ENCODE data around the gene TFB1M. TPM values are rescaled to one million over a fixed set of nuclear protein-coding genes. Genes with fewer than 3 reads are reported as not detected.

Gene TFB1M
- total RNA-seq, 2 donors from 2014 or later, result 24.1 to 44.1 TPM

- Mint-ChIP-seq H3K36me3 (peaks cover 17% of the 10 kb centered on the region), H3K9me3 (no peaks in the 10 kb centered on the region), H3K4me3 (no peak overlapping the region), H3K27ac (no peak overlapping the region), H3K27me3 (no peaks in the 10 kb centered on the region), H3K4me1 (ENCODE audit: low read depth in 2 of 2) (peaks cover 0 to 3% of the 10 kb centered on the region in 2 donors)
- ATAC-seq (peak; percentile 43 to 50), DNase-seq (ENCODE audit: low spot score) (no peak)
Measured at GRCh38 chr6:155306958-155307357, 7.3 kb downstream of the TFB1M start.

DNA sequence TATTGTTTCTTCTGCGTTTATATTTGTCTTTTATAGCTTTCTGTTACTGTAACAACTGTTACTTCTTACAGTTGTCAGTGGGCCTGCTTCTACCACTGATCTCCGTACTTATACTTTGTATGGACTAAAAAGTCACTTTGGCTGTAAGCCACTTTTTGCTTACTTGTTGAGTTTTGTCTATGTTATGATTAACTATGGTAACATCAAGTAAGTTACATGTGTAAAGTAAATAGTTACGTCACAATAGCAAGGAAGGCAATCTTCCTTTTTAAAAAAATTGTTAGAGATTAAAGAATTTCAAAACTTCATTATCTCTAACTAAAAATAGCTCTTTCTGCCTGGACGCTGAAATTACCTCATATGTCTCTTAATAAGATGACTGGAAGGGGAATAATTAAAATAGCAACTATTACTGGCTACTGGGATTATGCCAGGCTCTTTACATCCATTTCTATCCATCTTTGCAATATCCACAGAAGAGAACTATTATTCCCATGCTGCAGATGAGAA, 10.9 kb downstream of the TFB1M start:
- H3K4me3 Mint-ChIP-seq, result no peak overlapping the region
- ATAC-seq (no peak), DNase-seq (ENCODE audit: low spot score) (no peak)
- no peaks in the 10 kb centered on the region for H3K27me3 Mint-ChIP-seq
- peaks cover 0 to 3% of the 10 kb centered on the region in 2 donors for H3K4me1 Mint-ChIP-seq (ENCODE audit: low read depth in 2 of 2)
- H3K9me3 Mint-ChIP-seq, result no peaks in the 10 kb centered on the region
- H3K36me3 Mint-ChIP-seq, result peaks cover 7% of the 10 kb centered on the region
- H3K27ac Mint-ChIP-seq, result no peak overlapping the region

- H3K4me3 Mint-ChIP-seq, result no peak overlapping the region
- DNase-seq (ENCODE audit: low spot score), result no peak
- H3K36me3 Mint-ChIP-seq, result peaks cover 11% of the 10 kb centered on the region
- peaks cover 0 to 3% of the 10 kb centered on the region in 2 donors for H3K4me1 Mint-ChIP-seq (ENCODE audit: low read depth in 2 of 2)
- no peaks in the 10 kb centered on the region for H3K9me3 Mint-ChIP-seq
- ATAC-seq, result no peak
- no peak overlapping the region for H3K27ac Mint-ChIP-seq
- H3K27me3 Mint-ChIP-seq, result no peaks in the 10 kb centered on the region
Measured at GRCh38 chr6:155301867-155302266, 12.4 kb downstream of the TFB1M start.

GRCh38 chr6:155297669-155298068, 16.6 kb downstream of the TFB1M start:
- ATAC-seq (no peak), DNase-seq (ENCODE audit: low spot score) (no peak)
- peaks cover 0 to 3% of the 10 kb centered on the region in 2 donors for H3K4me1 Mint-ChIP-seq (ENCODE audit: low read depth in 2 of 2)
- H3K9me3 Mint-ChIP-seq, result no peaks in the 10 kb centered on the region
- no peak overlapping the region for H3K4me3 Mint-ChIP-seq
- peaks cover 15% of the 10 kb centered on the region for H3K36me3 Mint-ChIP-seq
- H3K27ac Mint-ChIP-seq, result no peak overlapping the region
- H3K27me3 Mint-ChIP-seq, result no peaks in the 10 kb centered on the region

- H3K4me1 Mint-ChIP-seq (ENCODE audit: low read depth in 2 of 2), result peaks cover 0 to 6% of the 10 kb centered on the region in 2 donors
- H3K36me3 Mint-ChIP-seq, result peaks cover 22% of the 10 kb centered on the region
- H3K27ac Mint-ChIP-seq, result peak overlapping the region in 1 of 2 donors; percentile 24
- DNase-seq (ENCODE audit: low spot score), result no peak
- ATAC-seq, result no peak
- H3K4me3 Mint-ChIP-seq, result no peak overlapping the region
- no peaks in the 10 kb centered on the region for H3K27me3 Mint-ChIP-seq
- no peaks in the 10 kb centered on the region for H3K9me3 Mint-ChIP-seq
Measured at GRCh38 chr6:155292711-155293110, 21.6 kb downstream of the TFB1M start.

- DNase-seq (ENCODE audit: low spot score) (no peak), ATAC-seq (no peak)
- Mint-ChIP-seq H3K4me1 (ENCODE audit: low read depth in 2 of 2) (peaks cover 0 to 6% of the 10 kb centered on the region in 2 donors), H3K4me3 (no peak overlapping the region), H3K27me3 (no peaks in the 10 kb centered on the region), H3K9me3 (no peaks in the 10 kb centered on the region), H3K27ac (no peak overlapping the region), H3K36me3 (peaks cover 19% of the 10 kb centered on the region)
Measured at GRCh38 chr6:155291291-155291690, 23.0 kb downstream of the TFB1M start.

DNA sequence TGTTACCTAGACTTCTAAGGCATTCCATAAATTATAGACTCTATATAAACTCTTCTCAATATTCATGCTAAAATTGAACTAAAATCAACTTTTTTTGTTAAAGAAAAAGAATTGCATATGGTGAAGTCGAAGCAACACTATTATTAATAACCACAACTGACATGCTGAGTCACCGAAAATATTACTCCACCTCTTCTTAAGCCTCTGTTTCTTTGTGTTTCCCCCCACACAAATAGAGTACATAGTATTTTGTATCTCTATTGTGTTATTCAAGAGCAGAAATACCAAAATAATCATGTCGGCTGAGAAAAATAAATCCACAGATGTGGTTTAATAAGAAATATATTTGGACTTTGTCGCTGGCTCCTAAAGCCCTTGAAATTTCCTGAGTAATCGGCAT, 23.8 kb downstream of the TFB1M start:
- no peak for ATAC-seq
- no peak for DNase-seq (ENCODE audit: low spot score)
- Mint-ChIP-seq H3K9me3 (no peaks in the 10 kb centered on the region), H3K27me3 (no peaks in the 10 kb centered on the region), H3K36me3 (peaks cover 19% of the 10 kb centered on the region), H3K4me3 (no peak overlapping the region), H3K4me1 (ENCODE audit: low read depth in 2 of 2) (peaks cover 0 to 6% of the 10 kb centered on the region in 2 donors), H3K27ac (no peak overlapping the region)

DNA sequence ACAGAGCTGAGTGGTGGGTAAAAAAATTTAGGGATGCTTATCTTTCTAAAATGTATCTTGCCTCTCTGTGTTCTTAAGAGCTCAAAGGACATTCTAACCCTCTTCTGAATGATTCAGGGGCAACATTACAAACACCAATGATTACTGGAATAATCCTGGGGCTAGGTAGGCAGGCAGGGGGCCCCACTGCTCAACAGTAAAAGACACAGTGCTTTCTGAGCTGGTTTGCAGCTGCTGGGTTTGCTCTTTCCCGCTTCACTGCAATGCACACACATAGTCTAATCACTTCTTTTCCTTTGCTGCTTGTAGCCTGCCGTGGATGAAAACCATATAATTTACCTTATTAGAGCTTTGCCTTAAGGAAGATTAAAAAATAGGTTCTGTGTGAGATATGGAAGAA, 26.5 kb downstream of the TFB1M start:
- Mint-ChIP-seq H3K27me3 (no peaks in the 10 kb centered on the region), H3K4me3 (no peak overlapping the region), H3K36me3 (peaks cover 9% of the 10 kb centered on the region), H3K9me3 (no peaks in the 10 kb centered on the region), H3K4me1 (ENCODE audit: low read depth in 2 of 2) (peaks cover 0 to 3% of the 10 kb centered on the region in 2 donors), H3K27ac (no peak overlapping the region)
- DNase-seq (ENCODE audit: low spot score) (no peak), ATAC-seq (no peak)

DNA sequence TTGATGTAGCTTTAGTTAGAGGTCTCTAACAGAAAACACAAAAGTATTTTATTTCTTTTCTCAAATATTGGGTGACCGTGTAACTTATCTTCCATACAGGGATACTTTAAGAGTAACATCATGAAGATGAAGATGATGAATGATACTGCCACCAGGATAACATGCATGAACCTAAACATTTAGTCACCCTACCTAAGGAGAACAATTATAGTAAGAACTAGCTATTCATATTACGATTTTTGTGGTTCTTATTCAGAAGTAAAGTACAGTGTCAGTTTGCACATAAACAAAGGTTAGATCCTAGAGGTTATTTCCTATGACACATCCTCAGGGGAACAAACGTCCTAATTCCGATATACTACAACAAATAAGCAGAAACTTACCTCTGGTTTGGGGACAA, 29.5 kb downstream of the TFB1M start:
- Mint-ChIP-seq H3K4me1 (ENCODE audit: low read depth in 2 of 2) (peaks cover 0 to 3% of the 10 kb centered on the region in 2 donors), H3K27ac (no peak overlapping the region), H3K36me3 (peaks cover 8% of the 10 kb centered on the region), H3K4me3 (no peak overlapping the region), H3K27me3 (no peaks in the 10 kb centered on the region), H3K9me3 (no peaks in the 10 kb centered on the region)
- ATAC-seq, result no peak
- DNase-seq (ENCODE audit: low spot score), result no peak

DNA sequence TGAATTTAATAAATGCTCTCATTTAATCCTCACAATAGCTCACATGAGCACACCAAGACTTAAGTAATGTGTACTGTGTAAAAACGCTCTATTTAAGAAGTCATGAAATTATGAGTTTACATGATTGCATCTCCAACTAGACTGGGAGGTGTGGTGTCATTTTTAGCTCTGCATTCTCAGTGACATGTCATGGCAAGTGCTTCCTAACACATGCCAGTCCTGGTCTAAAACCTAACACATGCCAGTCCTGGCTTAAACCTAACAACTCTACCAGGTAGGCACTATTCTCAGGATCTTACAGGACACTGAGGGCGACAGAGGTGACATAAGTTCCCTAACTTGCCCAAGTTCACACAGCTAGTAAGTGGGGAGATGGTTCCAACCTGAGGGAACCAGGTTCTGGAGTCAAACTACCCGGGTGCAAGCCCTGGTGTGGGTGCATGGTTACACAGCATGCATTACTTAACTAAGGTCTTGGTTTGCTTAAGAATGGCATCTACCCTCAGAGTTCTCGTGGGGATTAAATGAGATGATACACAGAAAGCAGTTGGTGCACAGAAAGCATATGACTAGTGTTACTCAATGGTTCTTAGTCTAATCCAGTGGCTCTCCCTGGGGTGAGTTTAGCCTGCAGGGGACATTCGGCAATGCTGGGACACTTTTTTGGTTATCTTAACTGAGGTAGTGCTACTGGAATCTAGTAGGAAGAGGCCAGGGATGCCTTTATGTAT, 35.8 kb downstream of the TFB1M start:
- no peak overlapping the region for H3K4me3 Mint-ChIP-seq
- H3K27me3 Mint-ChIP-seq, result no peaks in the 10 kb centered on the region
- no peak overlapping the region for H3K27ac Mint-ChIP-seq
- peaks cover 2 to 5% of the 10 kb centered on the region in 2 donors for H3K4me1 Mint-ChIP-seq (ENCODE audit: low read depth in 2 of 2)
- DNase-seq (ENCODE audit: low spot score), result no peak
- no peaks in the 10 kb centered on the region for H3K9me3 Mint-ChIP-seq
- no peak for ATAC-seq
- peaks cover 4% of the 10 kb centered on the region for H3K36me3 Mint-ChIP-seq

DNA sequence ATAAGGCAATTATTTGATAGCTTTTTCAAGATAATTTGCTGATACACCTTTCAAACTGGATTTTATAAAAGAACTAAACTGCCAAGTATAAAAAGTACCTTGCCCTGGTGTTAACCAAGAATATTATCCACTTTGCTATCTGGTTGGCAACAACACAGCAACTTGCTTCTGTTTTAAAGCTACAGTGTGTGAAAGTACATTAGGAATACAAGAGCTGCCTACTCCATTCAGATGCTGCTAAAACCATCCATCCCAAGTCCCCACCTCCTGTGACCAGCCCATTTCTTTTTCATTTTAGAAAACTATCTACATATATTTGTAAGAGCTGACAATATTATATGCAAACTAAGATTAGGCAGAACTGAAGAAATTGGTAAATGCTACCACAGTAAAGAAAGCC, 37.6 kb downstream of the TFB1M start:
- H3K36me3 Mint-ChIP-seq, result peaks cover 4% of the 10 kb centered on the region

DNA sequence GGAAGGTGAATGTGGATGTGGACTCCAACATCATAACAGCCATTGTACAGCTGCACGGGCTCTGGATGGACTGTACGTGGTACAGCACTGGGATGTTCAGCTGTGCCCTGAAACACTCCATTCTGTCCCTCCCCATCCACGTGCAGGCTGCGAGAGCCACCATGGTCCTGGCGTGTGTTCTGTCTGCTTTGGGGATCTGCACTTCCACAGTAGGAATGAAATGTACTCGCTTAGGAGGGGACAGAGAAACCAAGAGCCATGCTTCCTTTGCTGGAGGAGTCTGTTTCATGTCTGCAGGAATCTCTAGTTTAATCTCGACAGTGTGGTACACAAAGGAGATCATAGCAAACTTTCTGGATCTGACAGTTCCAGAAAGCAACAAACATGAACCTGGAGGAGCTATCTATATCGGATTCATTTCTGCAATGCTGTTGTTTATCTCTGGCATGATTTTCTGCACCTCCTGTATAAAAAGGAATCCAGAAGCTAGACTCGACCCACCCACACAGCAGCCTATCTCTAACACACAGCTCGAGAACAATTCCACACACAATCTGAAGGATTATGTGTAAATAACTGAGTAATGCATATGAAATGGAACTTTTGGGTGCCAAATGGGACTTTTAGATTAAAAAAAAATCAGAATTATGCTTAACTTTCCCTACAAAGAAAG, 38.3 kb downstream of the TFB1M start:
- Mint-ChIP-seq H3K27ac (no peak overlapping the region), H3K36me3 (peaks cover 4% of the 10 kb centered on the region), H3K27me3 (no peaks in the 10 kb centered on the region), H3K4me3 (no peak overlapping the region), H3K4me1 (ENCODE audit: low read depth in 2 of 2) (peaks cover 5 to 7% of the 10 kb centered on the region in 2 donors), H3K9me3 (no peaks in the 10 kb centered on the region)
- DNase-seq (ENCODE audit: low spot score), result no peak
- ATAC-seq, result no peak

More for the DNA sequence above, 37.6 kb downstream of the TFB1M start:
- H3K4me3 Mint-ChIP-seq, result no peak overlapping the region
- DNase-seq (ENCODE audit: low spot score) (no peak), ATAC-seq (no peak)
- H3K9me3 Mint-ChIP-seq, result no peaks in the 10 kb centered on the region
- no peaks in the 10 kb centered on the region for H3K27me3 Mint-ChIP-seq
- H3K4me1 Mint-ChIP-seq (ENCODE audit: low read depth in 2 of 2), result peaks cover 5 to 7% of the 10 kb centered on the region in 2 donors
- H3K27ac Mint-ChIP-seq, result no peak overlapping the region

DNA sequence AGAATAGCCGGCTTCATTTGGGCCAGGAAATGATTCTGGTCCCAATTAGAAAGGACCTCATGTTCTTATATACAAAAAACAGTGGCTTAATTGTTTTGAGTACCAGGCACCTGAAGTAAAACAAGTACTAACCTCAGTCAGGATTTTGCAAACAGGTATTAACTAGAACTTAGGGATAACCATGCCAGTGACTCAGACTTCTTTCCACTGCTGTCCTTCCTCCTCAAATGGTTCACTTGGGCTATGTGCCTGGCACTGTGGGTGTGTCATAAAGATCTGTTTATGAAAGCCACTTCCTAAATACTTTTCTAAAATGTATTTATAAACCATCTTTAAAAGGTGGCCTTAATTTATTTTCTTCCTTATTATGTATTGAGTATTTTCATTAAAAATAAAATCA, 39.8 kb downstream of the TFB1M start:
- no peak for DNase-seq (ENCODE audit: low spot score)

DNA sequence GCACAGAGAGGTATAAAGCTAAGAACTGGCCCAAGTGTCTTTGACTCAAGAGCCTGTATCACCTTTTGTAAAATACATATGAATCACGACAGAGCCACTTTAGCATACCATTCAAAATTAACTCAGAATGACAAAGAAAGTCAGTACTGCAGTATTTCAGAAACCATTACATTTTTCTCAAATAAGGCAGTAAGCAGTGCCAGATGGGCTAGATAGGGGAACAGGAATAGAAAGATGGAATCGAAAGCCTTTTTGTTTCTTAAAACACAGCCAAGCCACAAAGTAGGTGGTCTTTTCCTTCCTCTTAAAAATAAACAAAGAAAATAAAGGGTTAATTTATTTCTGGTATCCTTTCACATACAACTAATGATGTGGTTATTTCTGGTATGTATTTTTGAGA, 40.2 kb downstream of the TFB1M start:
- Mint-ChIP-seq H3K36me3 (no peaks in the 10 kb centered on the region), H3K4me1 (ENCODE audit: low read depth in 2 of 2) (peaks cover 4 to 5% of the 10 kb centered on the region in 2 donors), H3K27me3 (no peaks in the 10 kb centered on the region), H3K9me3 (no peaks in the 10 kb centered on the region), H3K4me3 (no peak overlapping the region), H3K27ac (no peak overlapping the region)
- ATAC-seq (no peak), DNase-seq (ENCODE audit: low spot score) (no peak)

More for the DNA sequence above, 39.8 kb downstream of the TFB1M start:
- no peaks in the 10 kb centered on the region for H3K9me3 Mint-ChIP-seq
- no peak overlapping the region for H3K4me3 Mint-ChIP-seq
- ATAC-seq, result no peak
- H3K27ac Mint-ChIP-seq, result no peak overlapping the region
- H3K4me1 Mint-ChIP-seq (ENCODE audit: low read depth in 2 of 2), result peaks cover 4 to 5% of the 10 kb centered on the region in 2 donors
- no peaks in the 10 kb centered on the region for H3K27me3 Mint-ChIP-seq
- H3K36me3 Mint-ChIP-seq, result no peaks in the 10 kb centered on the region

Measured in natural killer cell treated with Interleukin-12 subunit alpha and Interleukin-12 subunit beta and Interleukin-15 and Interleukin-18, amount 100 ng/mL, for 72 hours (primary cell).